Mucosa of descending colon (tissue), 3 donors: ENCODE measurements around the gene MMP14. TPM values are rescaled to one million over a fixed set of nuclear protein-coding genes. Genes with fewer than 3 reads are reported as not detected.
A peak's percentile ranks its signal among the peaks of the same experiment; 100 is the strongest.
"Not testable (repeated sequence)": the region's sequence is repeated elsewhere in the genome, so short reads cannot be mapped to it uniquely, and the experiment has no call there.

Experiments
- ATAC-seq: fragments of 200-7000 bp; cut with Tn5 transposase; one replicate; pipeline ENCODE4 v1.9.1; 2020; ENCODE audit warnings: mild to moderate bottlenecking, moderate library complexity
- DNase-seq, 3 donors: peaks; one replicate each; pipeline ENCODE4 v3.0.0-alpha.2; 2020
- H3K36me3 ChIP-seq: fragments of 200-600 bp; one replicate; pipeline ENCODE4 v1.8.0; 2021; ENCODE audit warnings: low read depth, mild to moderate bottlenecking
- H3K4me1 ChIP-seq: fragments of 200-600 bp; one replicate; pipeline ENCODE4 v1.8.0; 2021; ENCODE audit warnings: low read depth, mild to moderate bottlenecking
- H3K4me3 ChIP-seq: fragments of 200-600 bp; one replicate; pipeline ENCODE4 v1.8.0; 2021; ENCODE audit warnings: mild to moderate bottlenecking
- H3K9me3 ChIP-seq: fragments of 200-600 bp; one replicate; pipeline ENCODE4 v1.8.0; 2021; ENCODE audit warnings: mild to moderate bottlenecking
- intact Hi-C, 2 donors: fragments of 100-400 bp; cut with DNase I in 1 of 2; cut with micrococcal nuclease in 1 of 2; formaldehyde crosslinking; loops; one replicate each; pipeline versions ENCODE4 v1.11.0 to v1.11.1; 2022; cut with DNase I, micrococcal nuclease
- long read RNA-seq, 2 donors: library from polyadenylated mRNA; unstranded; transcript quantifications; one replicate each; pipeline ENCODE4 v2.0.0, GENCODE V29; 2019 to 2021
- total RNA-seq, 3 donors: library from RNA; stranded (reverse); fragmentation: NEBNext Ultra II Directional in 2 of 3; extraction: Animal tissue kit (Norgen Biotek cat#: 25700) in 2 of 3; gene quantifications; one replicate each; pipeline versions ENCODE4 v1.2.1 to v1.2.4, GENCODE V29; 2021 to 2023
- TF ChIP-seq, protein P1 (sequence below): fragments of 200-600 bp; IDR thresholded peaks from one replicate; pipeline ENCODE4 v1.8.0; 2022; ENCODE audit warnings: antibody characterized with exemption, mild to moderate bottlenecking
- donor health status: DM: no; HTN: no; CAD: no; lungs with moderate emphysema.
- donor health status: DM: no; HTN: no; CAD: no.
- donor health status: DM: no; HTN: yes; CAD: no.

The MMP14 gene
- total RNA-seq: 100 to 1,000 TPM in 2 of 3 donors, 10 to 100 TPM in 1; 48.1 to 161 (median 104) TPM
- long read RNA-seq, donor 1, transcript MMP14-201 (10 exons, 3,732 nt): major isoform, 9 of 14 reads
- long read RNA-seq, donor 1, partial matches to known transcripts: 3 of 14 reads
- long read RNA-seq, donor 1, other reads (novel, unspliced or antisense): 2 of 14 reads
- long read RNA-seq, donor 2, partial matches to known transcripts: 0 of 4 reads
- long read RNA-seq, donor 2, other reads (novel, unspliced or antisense): 3 of 4 reads

- TF ChIP-seq, protein P1, sequence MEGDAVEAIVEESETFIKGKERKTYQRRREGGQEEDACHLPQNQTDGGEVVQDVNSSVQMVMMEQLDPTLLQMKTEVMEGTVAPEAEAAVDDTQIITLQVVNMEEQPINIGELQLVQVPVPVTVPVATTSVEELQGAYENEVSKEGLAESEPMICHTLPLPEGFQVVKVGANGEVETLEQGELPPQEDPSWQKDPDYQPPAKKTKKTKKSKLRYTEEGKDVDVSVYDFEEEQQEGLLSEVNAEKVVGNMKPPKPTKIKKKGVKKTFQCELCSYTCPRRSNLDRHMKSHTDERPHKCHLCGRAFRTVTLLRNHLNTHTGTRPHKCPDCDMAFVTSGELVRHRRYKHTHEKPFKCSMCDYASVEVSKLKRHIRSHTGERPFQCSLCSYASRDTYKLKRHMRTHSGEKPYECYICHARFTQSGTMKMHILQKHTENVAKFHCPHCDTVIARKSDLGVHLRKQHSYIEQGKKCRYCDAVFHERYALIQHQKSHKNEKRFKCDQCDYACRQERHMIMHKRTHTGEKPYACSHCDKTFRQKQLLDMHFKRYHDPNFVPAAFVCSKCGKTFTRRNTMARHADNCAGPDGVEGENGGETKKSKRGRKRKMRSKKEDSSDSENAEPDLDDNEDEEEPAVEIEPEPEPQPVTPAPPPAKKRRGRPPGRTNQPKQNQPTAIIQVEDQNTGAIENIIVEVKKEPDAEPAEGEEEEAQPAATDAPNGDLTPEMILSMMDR: no peak
- ATAC-seq (peak; percentile 82), DNase-seq (peak; percentile 75 to 81 (median 75))
- Histone ChIP-seq H3K4me3 (peak within 1 kb of the TSS; percentile 80), H3K4me1 (peaks cover 5% of the 10 kb centered on the region), H3K9me3 (no peaks in the 10 kb centered on the region), H3K36me3 (no peaks in the 10 kb centered on the region)
- intact Hi-C loops: no loop called here
Observed at GRCh38 chr14:22836301-22837113, at the start of gene MMP14. MMP14 (plus strand) TSS chr14:22836585; CDS start chr14:22836818, 233 bp downstream.

DNA sequence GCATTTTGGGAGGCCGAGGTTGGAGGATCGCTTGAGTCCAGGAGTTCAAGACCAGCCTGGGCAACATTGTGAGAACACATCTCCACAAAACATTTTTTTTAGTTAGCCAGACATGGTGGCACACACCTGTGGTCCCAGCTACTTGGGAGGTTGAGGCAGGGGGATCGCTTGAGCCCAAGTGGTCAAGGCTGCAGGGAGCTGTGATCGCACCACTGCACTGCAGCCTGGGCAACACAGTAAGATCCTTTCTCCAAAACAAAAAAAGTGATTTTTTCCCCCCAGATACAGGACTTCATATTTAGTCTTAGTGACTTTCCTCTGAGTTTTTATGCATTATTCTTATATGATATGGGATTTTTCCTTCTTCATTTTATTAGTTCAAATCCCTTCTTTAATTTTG is 49.7 kb upstream of the MMP14 start:
- TF ChIP-seq, protein P1: no peak
- Histone ChIP-seq H3K9me3 (no peaks in the 10 kb centered on the region), H3K4me3 (no peak overlapping the region), H3K36me3 (no peaks in the 10 kb centered on the region), H3K4me1 (no peaks in the 10 kb centered on the region)
- DNase-seq: no peak
- ATAC-seq: no peak
- intact Hi-C loops: no loop called here

DNA sequence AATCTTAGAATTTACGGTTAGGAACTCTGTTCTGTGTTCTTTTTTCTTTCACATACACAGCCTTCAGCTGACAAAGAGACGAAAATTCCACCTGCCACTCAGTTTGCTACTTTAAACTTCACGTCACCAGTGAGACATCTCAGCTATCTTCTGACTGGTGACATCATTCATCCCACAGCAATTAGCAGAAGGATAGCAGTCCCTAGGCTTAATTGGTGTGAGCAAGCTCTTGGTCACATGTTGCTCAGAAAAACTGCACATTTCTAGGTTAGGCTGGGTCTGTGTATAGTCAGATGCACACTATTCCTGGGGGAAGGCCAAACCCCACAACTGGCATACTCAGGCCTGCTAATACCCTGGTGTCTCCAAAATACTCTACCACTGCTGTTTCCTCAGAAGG is 45.1 kb upstream of the MMP14 start:
- TF ChIP-seq, protein P1: no peak
- no peak for DNase-seq
- ATAC-seq: peak; percentile 25

GRCh38 chr14:22792158-22792557 is 44.2 kb upstream of the MMP14 start:
- TF ChIP-seq, protein P1: no peak
- Histone ChIP-seq H3K4me1 (no peaks in the 10 kb centered on the region), H3K9me3 (no peaks in the 10 kb centered on the region), H3K4me3 (no peak overlapping the region), H3K36me3 (no peaks in the 10 kb centered on the region)
- intact Hi-C loops: no loop called here
- DNase-seq: no peak
- ATAC-seq: no peak

More for the DNA sequence above, 45.1 kb upstream of the MMP14 start:
- intact Hi-C loops: no loop called here
- no peaks in the 10 kb centered on the region for H3K4me1 ChIP-seq
- no peak overlapping the region for H3K4me3 ChIP-seq
- H3K36me3 ChIP-seq: no peaks in the 10 kb centered on the region
- H3K9me3 ChIP-seq: no peaks in the 10 kb centered on the region

DNA sequence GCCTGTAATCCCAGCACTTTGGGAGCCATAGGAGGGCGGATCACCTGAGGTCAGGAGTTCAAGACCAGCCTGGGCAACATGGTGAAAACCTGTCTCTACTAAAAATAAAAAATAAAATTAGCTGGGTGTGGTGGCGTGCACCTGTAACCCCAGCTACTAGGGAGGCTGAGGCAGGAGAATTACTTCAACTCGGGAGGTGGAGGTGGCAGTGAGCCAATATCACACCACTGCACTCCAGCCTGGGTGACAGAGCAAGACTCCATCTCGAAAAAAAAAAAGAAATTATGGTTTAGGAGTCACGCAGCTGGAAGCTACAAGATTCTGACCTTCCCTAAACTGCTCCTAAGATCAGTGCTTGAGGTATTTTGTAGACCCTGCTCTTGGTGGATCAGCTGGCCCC is 42.8 kb upstream of the MMP14 start:
- H3K9me3 ChIP-seq, ATAC-seq, intact Hi-C loops, H3K4me3 ChIP-seq, DNase-seq, H3K4me1 ChIP-seq, H3K36me3 ChIP-seq: not testable (repeated sequence)

- TF ChIP-seq, protein P1: no peak
- no peaks in the 10 kb centered on the region for H3K4me1 ChIP-seq
- DNase-seq (no peak), ATAC-seq (no peak)
- no peaks in the 10 kb centered on the region for H3K36me3 ChIP-seq
- H3K9me3 ChIP-seq: no peaks in the 10 kb centered on the region
- intact Hi-C loops: no loop called here
- H3K4me3 ChIP-seq: no peak overlapping the region
Observed at GRCh38 chr14:22793976-22794375, 42.4 kb upstream of the MMP14 start.
